HG02642 (cell line): ENCODE results near the gene CLPX.
"Not testable (repeated sequence)": the region's sequence is repeated elsewhere in the genome, so short reads cannot be mapped to it uniquely, and the experiment has no call there.

Experiments used
- ATAC-seq: cut with Tn5 transposase; IDR thresholded peaks from one replicate; pipeline ENCODE4 v1.9.1; 2021; ENCODE audit warnings: mild to moderate bottlenecking; ENCODE audit not compliant: unreplicated experiment, poor library complexity

The CLPX gene

DNA sequence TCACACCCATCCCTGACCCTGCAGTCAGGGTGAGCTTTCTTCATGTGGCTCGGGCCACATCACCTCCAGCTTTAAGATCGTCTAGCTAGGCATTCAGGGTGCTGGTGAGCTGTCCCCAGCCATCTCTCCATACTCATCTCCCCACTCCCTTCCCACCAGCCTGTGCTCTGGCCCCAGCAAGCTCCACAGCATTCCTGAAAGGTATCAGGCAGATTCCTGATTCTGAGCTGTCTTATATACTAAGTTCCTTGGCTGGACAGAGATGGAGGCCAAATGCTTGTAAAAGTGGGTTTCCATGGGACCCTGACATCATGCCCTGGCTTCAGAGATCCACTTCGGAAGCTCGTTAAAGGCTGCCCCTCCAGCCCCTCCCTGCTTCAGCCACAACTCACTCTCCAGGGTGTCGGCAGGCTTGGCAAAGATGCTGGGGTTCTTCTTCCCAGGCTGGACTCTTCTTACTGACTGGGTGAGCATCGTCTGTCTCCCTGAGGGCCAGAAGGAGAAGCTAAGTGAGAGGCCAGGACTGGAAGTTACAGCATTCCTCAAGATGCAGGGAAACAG is 22.2 kb upstream of the CLPX start:
- ATAC-seq = no peak

DNA sequence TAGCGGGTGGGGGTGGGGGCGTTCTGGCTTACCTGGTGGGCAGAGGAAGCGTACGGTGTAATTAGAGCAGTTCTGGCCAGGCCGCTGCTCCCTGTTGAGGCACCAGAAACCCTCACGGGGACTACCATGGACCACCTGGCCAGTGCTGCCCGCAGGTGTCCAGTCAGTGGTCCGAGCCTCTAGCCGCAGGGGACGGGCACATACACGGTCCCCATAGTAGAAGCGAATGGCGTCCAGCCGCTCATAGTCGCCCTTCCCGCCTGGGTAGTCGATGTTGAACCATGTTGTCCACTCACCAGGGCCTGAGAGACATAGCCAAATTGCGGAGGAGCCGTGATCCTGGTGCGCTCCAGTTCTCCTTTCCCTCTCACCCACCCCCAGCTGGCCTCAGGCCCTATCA is 21.6 kb upstream of the CLPX start:
- no peak for ATAC-seq

DNA sequence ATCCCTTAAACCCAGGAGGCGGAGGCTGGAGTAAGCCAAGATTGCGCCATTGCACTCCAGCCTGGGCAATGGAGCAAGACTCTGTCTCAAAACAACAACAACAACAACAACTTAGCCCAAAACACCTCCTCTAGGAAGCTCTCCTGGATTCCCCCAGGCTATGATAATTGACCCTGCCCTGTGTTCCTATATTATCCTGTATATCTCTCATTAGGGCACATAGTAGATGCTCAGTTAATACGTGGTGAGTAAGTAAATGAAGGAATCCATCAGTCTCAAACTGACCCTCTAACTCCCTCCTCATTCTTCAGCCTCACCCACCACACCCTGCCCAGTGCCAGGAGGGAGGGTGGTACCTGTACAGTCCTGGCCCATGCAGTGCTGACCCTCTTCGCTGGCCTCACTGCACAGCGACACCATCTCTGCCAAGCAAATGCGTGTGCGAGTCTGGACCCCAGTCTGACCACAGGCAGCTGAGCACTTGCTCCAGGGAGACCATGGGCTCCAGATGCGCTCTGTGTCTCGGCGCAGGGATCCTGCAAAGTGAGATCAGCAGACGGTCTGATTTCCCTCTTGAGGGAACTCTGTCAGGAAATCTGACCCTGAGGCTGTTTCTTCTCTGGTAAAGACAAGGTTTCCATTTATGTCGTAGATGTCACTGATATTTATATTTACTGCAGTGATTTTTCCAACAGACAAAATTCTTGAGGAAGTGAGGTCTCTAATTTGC is 20.0 kb upstream of the CLPX start:
- no peak for ATAC-seq

DNA sequence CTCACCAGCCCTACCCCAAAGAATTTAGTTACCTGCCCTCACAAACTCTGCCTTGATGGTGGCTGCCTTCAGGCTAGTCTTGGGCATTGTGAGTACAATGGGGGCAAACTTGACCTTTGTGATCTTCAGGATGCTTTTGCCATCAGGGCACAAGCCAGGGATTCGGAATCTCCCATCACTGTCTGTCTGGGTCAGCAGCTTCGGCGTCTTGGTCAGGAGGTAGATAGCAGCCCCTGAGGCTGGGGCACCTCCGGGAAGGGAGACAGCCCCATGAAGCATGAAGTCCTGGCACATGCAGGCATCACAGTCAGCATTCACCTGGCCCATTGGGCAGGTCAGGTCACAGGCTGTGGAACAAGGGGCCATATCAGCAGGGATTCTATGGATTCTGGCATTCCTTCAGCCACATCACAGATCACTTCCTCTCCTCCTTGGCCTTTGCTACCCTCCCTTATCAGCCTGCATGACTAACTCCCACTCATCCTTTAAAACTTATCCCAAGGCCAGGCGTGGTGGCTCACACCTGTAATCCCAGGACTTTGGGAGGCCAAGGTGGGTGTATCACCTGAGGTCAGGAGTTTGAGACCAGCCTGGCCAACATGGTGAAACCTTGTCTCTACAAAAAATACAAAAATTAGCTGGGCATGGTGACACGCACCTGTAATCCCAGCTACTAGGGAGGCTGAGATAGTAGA is 19.2 kb upstream of the CLPX start:
- no peak for ATAC-seq

DNA sequence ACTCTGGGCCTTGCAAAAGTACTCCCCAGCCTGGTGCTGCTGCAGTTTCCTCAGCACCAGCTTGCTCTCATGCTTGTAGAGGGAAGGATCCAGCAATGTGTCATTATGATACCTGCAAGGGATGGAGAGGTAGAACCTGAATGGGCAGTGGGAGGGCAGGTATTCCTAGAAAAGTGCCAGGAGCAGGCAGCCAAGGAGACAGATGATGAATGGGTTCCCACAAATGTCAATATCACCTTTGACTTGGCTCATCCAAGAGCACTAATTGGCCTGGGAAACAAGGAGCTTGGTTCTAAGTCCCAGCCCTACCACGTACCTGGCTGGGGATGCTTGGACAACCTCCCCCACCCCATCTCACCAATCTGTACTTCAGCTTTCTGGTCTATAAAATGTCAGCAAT is 16.8 kb upstream of the CLPX start:
- ATAC-seq = no peak

DNA sequence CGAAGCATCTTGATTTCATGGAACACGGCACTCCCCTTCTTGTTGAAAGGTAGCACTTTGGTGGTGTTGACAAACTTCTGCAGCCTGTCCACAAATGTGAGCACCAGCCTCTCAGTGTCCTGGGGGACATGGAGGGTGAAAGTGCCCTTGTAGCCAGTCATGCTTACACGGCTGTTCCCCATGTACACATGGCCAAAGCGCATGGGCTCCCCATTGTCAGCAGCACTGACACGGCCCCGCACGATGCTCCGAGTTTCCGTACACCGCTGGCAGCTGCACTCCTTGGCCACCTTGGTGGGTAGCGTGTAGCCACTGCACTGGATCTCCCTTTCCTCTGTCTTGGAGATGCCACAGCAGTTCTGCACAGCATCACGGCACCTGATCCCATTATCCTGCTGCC is 13.4 kb upstream of the CLPX start:
- no peak for ATAC-seq

DNA sequence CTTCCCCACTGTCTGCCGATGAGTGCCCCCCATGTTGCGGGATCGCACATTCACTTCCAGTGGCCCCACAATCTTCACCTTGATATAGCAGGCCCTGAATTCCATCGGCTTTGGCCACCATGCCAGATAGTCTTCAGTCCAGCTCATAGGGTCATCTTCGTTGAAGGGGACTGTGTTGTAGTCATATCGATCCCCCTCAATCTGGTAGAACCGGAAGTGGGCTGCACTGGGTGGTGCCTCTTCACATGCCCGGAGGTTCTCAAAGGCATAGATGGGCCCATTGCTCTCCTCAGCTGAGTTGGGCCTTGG is 12.1 kb upstream of the CLPX start:
- no peak for ATAC-seq

DNA sequence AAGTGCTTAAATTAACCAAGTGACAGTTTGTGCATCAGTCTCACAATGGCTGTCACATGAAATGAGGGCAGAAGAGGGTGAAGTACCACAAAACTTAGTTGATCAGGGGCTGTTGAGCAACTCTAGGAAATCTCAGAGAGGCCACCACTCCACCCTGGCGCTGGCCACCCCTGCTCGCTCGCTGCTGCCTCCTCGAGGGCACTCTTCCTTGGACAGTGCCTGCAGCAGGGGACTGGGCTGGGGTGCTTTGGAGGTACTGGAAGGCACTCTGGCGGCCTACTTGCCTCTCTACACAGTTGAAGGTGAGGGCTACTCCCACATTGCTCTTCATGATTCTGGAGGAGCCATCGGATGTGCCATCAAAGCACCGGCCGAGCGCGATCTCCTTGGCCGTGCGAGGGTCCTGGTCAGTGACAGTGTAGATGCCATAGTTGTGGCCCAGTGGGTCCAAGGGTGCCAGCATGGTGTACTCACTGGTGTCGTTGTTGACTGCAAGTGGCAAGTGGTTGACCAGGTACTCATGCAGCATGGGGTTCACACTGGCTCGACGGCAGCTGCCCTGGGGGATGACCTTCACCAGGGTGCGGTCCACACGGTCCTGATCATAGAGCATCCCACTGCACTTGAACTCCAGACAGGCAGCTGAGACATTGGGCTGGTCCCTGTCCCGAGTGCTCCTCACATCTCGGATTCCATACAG is 11.6 kb upstream of the CLPX start:
- ATAC-seq = no peak

DNA sequence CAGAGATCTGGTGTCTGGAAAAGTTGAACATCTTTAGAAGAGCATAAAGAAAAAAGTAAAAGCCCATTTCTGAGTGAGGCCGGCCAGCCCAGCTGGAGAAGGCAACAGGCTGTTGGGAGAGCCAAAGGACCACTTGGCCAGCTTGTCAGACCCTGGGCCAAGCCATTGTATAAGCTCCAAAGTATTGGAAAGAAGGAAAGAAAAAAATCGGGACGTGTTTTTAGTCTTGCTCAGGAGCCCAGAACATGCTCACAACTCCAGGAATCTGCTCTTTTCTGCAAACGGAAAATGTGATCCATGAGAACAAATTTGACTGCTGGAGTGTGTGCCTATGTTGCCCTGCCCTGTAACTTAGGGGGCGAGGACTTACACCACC is 10.4 kb upstream of the CLPX start:
- ATAC-seq = no peak

DNA sequence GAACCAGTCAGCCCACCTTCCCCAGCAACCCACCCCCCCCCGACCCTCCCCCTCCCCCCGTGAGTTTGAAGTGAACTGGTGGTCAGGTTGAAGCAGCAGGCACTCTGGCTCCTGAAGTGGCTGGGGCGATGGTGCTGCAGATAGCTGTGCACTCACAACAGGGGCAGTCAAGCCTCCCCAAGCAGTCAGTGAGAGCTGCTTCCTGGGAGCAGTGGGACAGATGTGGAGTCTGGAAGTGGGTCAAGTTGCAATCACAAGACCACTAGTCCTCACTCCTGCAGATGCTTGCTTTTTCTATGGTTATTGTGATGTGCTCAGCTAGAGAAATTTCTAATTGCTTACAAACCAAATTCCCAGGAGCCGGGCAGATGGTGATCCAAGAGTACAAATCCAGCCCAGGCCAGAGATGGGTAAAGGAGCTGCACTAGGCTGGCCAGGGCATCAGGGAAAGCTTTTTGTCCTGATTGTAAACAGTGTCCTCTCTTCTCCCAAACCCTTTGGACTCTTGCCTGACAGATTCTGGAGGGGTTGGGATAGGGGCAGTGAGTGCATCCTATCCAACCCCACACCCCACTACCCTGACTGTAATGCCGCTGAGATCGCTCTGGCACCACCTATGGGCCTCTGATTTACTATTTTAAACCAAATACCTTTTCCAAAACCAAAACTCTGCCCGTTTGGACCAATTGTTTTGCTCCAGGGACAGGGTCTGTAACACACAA is 9.8 kb upstream of the CLPX start:
- ATAC-seq = no peak

DNA sequence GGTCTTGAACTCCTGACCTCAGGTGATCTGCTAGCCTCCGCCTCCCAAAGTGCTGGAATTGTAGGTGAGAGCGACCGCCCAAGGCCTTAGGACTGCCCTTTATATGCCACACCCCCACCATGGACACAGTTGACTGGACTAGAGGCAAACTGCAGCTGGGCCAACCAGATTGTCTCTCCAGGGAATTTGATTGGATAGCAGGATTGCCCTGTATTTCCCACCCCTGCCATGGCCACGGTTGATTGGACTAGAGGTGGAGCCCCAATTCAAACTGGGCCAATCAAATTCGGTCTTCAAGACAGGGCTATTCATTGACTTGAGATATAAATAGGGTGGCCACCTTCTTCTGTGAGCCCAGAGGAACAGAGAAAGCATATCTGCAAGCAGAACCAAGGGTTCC is 6.9 kb upstream of the CLPX start:
- no peak for ATAC-seq

DNA sequence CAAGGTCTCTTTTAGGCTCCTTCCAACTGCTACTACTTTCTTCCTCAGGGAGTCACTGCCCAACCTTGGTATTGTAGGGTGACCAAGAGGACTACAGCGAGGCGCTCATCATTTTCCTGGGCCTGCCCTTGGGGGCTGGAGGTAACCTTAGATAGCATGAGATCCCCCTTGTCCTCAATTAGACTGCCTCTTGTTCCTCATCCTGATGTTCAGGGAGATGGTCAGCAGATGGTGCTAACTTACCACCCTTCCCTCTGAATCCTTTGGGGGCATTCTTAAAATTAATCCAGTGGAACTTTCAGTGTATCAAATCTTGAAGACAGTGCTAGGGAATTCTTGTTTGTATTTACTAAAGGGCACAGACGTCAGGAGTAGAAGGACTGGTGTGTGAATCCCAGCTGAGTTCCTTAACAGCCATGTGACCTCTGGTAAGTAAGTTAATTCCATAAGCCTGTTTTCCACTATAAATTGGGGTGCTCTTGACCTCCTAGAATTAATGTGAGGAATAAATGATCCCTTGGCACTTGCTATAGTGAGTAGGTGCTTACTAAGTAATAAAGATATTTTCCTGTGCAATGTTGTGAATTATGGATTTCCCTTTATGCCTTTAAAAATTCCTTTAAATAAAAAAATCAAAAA is 4.1 kb upstream of the CLPX start:
- no peak for ATAC-seq

DNA sequence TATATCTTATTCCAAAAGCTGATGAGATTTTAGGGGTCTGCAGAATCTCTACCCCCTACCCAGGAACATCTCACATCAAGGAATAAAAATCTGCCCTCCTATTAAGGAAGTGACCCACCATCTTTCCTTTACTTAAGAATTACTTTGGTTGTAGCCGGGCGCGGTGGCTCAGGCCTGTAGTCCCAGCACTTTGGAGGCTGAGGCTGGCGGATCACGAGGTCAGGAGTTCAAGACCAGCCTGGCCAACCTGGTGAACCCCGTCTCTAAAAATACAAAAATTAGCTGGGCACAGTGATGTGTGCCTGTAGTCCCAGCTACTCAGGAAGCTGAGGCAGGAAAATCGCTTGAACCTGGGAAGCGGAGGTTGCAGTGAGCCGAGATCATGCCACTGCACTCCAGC is 3.3 kb upstream of the CLPX start:
- not testable (repeated sequence) for ATAC-seq

DNA sequence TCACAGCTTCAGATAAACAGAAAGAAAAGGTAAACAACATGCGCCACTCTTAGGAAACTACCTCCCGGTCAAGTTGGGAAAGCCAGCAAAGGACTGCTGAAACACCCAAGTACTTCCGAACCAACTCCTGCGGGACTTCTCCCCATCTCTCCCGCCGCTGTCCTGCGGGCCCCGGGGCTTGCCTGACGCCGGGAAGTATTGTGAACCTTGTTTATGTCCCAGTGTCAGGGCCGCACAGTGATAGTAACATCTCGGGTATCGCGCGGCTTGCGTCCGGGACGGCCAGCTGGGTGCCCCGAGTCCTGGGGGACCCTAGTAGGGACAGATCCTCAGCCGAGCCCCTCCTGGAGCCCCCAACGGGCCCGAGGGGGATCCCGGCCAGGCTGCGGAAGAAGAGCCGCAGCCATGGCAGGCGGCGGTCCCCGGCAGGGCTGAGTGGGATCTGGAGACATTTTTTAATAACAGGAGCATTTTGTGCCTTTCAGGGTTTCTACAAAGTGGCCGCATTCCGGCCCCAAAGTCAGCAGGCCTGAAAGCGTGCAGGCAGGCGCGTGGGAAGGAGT is 756 bp downstream of the CLPX start:
- peak; percentile 25 for ATAC-seq

DNA sequence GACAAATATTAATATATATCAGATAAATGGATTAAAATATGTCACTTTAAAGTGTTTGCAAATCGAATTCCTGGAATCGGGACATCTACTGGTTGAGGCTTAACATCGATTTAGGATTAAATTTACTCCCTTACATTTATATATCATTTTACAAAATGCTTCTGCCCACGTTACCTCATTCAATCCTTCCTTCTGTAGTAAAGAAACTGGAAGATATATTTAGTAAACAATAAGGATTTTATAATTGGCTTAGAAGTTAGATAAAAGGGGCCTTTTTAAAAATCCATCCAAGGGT is 1.3 kb downstream of the CLPX start:
- no peak for ATAC-seq

DNA sequence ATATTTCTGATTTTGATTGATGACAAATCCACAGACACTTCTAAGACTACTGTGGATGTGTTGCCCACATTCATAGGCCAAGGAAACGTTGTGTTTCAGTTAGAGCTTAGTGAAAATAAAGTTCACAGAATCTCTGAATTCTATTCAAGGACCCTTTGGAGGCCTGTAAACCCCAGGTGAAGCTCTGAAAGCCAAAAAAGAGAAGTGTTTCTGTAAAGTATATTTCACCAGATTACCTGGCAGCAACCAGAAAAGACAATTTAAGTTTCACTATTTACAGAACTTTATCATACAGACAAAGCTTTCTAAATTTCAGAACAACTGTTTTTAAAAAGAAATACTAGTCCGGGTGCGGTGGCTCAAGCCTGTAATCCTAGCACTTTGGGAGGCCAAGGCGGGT is 2.6 kb downstream of the CLPX start:
- no peak for ATAC-seq

DNA sequence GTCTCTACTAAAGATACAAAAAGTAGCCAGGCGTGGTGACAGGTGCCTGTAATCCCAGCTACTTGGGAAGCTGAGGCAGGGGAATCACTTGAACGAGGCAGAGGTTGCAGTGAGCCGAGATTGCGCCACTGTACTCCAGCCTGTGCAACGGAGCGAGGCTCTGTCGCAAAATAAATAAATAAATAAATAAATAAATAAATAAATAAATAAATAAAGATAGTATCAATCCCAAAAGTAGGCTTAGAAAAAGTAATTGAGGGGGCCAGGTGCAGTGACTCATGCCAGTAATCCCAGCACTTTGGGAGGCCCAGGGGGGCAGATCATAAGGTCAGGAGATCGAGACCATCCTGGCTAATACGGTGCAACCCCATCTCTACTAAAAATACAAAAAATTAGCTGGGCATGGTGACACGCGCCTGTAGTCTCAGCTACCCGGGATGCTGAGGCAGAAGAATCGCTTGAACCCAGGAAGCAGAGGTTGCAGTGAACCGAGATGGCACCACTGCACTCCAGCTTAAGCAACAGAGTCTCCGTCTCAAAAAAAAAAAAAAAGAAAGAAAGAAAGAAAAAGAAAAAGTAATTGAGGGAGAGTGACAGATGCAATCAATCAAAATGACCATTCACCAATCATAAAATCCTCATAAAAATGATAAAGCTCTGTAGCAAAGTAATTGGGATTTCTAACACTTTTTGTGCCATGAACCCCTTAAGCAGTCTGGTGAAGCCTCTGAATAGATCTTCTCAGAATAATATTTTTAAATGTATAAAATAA is 3.4 kb downstream of the CLPX start:
- not testable (repeated sequence) for ATAC-seq

DNA sequence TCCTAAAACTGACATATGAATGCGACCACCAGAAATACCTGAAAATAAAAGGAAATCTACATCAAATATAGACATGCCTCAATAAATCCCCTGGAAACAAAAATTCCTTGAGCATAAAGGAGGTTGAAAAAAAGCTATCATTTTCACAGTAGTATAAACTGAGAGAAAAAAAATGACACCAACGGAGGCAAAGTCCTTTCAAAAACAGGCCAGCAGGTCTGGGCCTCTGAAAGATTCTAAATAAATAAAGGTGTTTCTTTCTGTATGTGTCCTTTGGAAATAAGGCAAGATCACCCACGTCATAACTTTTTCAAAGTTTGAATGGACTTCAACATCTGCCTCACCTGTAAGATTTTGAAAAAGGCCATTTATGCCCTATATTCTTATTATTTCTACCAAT is 5.0 kb downstream of the CLPX start:
- ATAC-seq = no peak

DNA sequence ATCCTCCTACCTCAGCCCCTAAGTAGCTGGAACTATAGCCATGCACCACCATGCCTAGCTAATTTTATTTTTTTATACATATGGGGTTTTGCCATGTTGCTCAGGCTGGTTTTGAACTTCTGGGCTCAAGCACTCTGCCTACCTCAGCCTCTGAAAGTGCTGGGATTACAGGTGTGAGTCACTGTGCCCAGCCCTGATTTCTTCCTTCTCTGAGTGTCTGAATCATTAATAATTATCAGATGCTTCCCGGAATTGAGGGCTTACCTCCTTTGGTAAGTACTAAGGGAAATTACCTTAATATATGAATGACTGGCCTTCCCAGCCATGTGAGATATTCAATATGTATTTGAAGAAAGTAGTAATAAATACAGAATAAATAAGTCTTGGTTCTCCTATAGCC is 7.2 kb downstream of the CLPX start:
- no peak for ATAC-seq

DNA sequence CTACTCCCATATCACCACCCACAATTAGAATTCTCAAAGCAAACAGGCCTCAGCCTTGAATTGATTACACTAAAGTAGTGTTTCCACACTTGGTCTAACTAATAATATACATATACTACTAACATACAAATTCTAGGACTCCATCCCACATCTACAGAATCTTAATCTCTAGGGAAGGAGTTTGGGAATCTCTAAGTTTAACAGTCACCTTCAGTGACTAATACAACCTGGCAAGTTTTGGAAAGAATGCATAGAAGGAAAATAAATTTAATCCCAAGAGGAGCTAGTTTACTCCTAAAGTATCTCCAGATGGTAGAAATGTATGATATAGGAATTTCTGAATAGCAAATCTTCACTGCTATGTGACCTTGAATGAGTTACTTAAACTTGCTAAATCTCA is 9.1 kb downstream of the CLPX start:
- no peak for ATAC-seq
